GM18520 (cell line): ENCODE data around the gene ATP2A1.
"Not testable (repeated sequence)": the region's sequence is repeated elsewhere in the genome, so short reads cannot be mapped to it uniquely, and the experiment has no call there.

Experiments used
- ATAC-seq: cut with Tn5 transposase; IDR thresholded peaks from one replicate; pipeline ENCODE4 v1.9.1; 2021; ENCODE audit not compliant: unreplicated experiment

Gene ATP2A1

DNA sequence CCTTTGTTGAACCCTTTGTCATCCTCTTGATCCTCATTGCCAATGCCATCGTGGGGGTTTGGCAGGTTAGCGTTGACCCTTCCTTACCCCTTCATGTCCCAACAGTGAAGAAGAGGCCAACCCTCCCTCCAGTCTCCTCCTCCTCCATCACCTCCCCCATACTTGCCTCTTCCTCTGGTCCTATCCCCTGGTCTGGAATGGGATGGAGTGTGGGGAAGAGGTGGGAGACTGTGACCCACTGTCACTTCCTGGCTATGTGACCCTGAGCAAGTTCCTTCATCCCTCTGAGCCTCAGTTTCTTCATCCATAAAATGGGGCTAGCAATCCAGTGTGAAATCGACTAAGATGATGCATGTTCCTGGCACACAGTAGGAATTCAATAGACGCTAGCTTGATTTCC lies 2.7 kb downstream of the ATP2A1 start:
- ATAC-seq: no peak

DNA sequence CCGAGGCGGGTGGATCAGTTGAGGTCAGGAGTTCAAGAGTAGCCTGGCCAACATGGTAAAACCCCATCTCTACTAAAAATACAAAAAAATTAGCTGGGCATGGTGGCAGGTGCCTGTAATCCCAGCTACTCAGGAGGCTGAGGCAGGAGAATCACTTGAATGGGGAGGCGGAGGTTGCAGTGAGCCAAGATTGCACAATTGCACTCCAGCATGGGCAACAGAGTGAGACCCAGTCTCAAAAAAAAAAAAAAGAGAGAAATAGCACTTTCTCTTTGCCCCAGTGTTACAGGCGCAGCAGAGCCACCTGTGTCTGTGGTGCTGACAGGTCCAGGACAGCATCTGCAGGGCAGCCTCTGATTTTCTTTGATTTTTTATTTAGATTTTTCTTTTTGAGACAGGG lies 3.3 kb downstream of the ATP2A1 start:
- ATAC-seq: not testable (repeated sequence)

DNA sequence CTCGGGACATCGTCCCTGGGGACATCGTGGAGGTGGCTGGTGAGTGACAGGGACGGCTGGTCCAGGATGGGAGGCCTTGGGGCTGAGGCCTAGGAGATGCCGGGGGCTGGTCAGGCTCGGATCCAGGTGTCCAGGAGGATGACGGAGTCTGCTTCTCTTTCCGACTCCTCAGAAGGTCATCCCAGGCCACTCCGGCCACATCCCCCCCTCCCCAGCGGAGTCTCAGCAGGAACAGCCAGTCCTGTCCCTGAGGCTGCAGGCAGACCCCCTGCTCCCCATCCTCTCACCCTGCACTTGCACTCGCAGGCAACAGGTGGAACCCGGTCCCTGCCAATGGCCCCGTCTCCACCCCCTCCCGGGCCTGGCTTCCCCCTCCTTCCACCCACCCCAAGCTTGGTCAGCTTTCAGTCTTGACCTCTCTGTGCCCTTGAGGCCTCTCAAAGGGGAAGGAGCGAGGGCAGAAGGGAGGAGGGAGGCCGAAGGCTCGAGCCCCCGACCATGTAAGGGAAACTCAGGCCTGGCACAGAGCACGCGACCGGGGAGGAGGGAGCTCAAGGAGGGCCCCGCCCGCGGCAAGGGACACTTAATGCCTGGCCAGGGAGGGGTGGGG lies 4.4 kb downstream of the ATP2A1 start:
- ATAC-seq: no peak

DNA sequence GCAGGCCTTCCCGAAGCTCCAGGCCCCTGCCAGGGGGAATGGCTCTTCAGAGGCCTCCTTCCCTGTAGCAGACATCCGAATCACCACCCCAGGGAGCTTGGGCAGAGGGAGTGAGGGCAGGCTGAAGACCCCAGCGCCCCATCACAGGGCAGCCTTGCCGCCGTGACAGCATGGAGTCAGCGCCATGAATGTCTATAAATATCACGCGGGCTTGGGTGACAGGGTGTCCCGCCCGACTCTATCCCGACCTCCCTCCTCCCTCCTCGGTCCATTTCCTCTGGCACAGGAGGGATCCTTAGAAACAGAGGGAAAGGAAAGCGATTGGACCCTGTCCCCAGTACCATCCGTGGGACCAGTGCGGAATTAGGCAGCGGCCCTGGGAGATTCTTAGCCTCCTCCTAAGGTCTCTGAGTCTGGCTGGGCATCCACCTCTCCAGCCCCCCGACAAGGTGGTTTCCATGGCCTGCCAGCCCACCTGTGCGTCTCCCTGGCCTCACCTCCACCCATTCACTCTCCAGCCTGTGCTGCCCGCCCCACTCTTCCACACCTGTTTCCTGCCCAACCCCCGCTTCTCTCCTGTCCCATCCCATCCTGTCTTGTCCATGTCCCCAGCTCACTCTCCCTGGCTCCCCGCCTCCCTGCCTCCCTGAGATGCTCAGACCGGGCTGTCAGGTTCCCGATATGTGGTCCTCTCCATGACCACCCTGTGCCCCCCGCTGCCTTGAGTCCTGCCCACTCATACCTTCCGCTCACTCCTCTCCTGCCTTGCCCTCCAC lies 5.1 kb downstream of the ATP2A1 start:
- ATAC-seq: no peak

DNA sequence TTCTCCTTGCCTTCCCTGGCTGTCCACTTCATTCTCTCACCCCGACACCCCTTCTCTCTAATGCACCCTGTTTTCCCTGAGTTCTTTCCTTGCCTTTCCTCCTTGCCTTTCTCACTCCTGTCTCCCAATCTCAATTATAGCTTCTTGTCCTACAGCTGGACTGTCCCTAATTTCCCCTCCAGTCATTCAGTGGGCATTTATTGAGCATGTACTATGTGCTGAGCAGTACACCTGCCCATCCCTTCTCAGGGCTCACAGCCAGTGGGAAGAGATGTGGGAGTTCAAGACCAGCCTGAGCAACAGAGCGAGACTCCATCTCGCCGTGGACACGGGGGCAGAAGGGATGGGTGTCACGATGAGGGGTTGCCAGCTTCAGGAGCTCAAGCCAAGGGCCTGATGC lies 5.8 kb downstream of the ATP2A1 start:
- no peak for ATAC-seq

DNA sequence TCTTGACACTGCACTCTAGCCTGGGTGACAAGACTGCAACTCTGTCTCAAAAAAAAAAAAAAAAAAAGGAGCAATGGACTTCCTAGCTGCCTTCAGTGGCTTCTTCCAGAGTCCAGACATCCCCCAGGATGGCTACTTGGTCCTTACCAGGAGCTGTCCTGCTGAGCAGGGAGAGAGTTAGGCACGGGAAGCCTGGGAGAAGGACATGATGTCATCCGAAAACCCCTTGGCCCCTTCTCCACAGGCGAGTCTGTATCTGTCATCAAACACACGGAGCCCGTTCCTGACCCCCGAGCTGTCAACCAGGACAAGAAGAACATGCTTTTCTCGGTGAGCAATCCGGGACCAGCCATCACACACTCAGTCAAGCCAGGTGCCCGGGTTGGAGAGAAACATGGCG lies 8.7 kb downstream of the ATP2A1 start:
- no peak for ATAC-seq

DNA sequence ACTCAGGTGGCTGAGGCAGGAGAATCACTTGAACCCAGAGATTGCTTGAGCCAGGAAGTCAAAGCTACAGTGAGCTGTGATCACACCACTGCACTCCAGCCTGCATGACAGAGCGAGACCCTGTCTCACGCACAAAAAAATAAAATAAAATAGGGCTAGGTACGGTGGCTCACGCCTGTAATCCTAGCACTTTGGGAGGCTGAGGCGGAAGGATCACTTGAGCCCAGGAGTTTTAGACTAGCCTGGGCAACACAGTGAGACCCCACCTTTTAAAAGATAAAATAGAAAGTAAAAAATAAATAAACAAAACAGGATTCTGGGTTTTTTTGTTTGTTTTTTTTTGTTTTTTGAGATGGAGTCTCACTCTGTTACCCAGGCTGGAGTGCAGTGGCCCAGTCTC lies 12.1 kb downstream of the ATP2A1 start:
- not testable (repeated sequence) for ATAC-seq

DNA sequence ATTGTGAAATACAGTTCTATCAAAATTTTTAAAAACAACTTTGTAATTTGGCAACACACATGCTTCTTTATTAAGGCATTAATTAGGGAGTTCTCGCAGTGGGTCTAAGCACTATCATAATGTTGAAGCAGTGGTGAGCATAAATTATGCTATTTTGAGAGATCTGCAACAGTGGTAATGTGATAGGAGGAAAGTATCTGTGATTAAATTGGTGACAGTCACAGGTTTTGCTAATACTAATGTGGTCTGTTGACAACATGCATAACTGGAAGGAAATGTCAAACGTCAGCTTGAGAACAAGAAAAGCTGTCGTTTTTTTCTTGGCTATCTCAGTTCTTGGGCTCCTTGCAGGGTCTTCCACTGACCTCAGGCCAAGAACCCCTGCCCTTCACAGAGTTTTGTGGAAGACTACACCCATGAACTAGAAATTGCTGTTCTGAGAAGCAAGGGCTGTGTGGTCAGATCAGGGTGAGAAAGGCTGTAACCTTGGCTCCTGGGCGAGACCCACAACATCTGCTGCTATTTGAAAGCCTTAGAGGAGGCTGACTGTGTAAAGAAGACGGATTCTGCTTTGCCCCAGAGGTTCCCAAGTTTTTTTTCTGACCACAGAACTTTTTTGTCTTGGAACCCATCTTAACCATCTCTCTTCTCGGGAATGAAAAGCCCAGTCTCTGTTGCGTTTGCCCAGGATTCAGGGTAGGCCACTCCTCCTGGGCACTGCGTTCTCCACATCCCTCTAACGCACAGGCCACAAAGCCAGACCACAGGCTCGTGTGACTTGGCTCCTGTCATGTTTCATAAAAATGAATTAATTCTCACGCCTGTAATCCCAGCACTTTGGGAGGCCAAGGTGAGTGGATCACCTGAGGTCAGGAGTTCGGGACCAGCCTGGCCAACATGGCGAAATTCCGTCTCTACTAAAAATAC lies 13.9 kb downstream of the ATP2A1 start:
- no peak for ATAC-seq

DNA sequence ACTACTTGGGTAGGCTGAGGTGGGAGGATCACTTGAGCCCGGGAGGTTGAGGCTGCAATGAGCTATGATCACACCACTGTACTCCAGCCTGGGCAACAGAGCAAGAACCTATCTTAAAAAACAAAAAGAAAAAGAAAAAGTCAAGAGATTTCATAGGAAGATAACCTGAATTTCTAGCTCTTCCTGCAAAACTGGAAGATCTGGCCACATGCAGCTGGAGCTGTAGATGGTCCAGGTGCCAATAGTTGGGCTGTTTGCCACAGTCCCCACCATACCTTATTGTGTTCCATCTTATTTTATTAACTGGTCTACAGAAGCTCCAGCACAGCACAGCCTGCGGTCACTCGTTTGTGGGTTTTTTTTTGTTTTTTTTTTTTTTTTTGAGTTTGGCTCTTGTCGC lies 15.0 kb downstream of the ATP2A1 start:
- ATAC-seq: no peak

DNA sequence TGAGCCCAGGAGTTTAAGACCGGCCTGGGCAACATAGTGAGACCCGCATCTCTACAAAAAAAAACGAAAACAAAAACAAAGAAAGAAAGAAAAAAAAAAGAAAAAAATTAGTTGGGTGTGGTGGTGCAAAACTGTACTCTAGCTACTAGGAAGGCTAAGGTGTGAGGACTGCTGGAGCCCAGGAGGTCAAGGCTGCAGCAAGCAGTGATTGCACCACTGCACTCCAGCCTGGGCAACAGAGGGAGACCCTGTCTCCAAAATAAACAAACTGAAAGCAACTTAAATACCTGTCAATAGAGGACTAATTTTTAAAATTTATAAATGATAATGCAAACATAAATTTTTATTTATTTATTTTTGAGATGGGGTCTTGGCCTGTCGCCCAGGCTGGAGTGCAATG lies 17.3 kb downstream of the ATP2A1 start:
- ATAC-seq: no peak

DNA sequence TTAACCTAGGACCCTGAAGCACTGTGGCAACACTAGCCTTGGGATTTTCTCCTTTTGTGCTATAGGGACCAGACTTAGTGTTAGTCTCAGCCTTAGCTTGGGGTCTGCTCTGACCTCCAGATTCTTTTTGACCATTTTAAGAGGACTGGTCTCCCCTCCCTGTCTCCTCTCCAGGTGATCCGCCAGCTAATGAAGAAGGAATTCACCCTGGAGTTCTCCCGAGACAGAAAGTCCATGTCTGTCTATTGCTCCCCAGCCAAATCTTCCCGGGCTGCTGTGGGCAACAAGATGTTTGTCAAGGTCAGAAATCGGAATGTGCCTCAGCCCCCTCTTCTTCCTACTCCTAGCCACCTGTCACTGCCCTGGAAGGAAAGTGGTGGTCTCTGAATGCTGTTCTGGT lies 19.5 kb downstream of the ATP2A1 start:
- ATAC-seq: no peak

DNA sequence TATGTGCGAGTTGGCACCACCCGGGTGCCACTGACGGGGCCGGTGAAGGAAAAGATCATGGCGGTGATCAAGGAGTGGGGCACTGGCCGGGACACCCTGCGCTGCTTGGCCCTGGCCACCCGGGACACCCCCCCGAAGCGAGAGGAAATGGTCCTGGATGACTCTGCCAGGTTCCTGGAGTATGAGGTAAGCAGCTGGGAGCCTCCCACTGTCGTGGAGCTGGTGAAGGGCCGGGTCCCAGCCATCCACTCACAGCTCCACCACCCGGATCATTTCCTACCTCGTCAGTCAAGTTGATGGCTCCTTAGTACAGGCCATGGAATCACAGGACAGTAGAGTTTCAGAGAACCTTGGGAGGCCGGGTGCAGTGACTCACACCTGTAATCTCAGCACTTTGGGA lies 20.0 kb downstream of the ATP2A1 start:
- ATAC-seq: no peak

DNA sequence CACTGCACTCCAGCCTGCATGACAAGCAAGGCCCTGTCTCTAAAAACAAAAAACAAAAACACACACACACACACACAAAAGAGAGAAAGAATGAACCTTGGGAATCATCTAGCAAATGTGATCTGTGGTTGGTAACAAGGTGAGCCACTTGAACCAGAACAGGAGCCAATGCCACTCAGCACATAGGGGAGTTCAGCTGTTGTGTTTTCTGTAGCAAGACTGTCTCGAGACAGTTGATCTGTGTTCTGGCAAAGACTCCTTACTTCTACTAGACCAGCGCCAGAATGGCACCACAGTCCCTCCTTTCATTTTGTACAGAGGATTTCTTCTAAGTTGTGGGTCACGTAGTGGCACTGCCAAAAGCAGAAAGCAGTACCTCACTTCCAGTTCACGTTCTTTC lies 20.7 kb downstream of the ATP2A1 start:
- ATAC-seq: no peak

DNA sequence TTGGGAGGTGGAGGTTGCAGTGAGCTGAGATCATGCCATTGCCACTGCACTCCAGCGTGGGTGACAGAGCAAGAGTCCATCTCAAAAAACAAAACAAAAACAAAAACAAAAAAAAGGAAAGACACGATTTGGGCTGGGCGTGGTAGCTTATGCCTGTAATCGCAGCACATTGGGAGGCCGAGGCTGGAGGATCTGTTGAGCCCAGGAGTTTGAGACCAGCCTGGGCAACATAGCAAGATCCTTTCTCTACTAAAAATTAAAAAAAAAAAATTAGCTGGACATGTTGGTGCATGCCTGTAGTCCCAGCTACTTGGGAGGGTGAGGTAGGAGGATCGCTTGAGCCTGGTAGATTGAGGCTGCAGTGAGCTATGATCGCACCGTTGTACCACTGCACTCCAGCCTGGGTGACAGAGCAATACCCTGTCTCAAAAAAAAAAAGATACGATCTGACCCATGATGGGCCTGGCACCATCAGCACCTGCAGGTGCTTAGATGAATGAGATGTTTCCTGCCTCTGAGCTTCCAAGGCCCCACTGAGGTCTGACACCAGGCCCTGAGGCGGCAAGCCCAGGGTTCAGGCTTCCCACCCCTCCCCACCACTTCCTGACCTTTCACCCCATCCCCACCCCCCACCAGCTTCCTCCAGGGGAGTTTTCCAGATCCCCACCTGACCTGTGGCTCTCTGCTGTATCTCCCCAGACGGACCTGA lies 21.7 kb downstream of the ATP2A1 start:
- ATAC-seq: no peak

DNA sequence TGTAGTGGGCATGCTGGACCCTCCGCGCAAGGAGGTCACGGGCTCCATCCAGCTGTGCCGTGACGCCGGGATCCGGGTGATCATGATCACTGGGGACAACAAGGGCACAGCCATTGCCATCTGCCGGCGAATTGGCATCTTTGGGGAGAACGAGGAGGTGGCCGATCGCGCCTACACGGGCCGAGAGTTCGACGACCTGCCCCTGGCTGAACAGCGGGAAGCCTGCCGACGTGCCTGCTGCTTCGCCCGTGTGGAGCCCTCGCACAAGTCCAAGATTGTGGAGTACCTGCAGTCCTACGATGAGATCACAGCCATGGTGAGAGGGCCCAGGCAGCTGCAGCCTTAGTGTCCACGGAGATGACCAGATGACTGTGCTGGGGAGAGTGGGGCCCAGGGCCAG lies 22.3 kb downstream of the ATP2A1 start:
- no peak for ATAC-seq

DNA sequence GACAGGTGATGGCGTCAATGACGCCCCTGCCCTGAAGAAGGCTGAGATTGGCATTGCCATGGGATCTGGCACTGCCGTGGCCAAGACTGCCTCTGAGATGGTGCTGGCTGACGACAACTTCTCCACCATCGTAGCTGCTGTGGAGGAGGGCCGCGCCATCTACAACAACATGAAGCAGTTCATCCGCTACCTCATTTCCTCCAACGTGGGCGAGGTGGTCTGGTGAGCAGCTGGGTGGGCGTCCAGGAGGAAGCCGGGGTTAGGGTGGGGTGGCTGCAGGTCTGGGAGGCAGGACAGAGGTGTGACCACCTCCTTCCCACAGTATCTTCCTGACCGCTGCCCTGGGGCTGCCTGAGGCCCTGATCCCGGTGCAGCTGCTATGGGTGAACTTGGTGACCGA lies 23.6 kb downstream of the ATP2A1 start:
- ATAC-seq: no peak

DNA sequence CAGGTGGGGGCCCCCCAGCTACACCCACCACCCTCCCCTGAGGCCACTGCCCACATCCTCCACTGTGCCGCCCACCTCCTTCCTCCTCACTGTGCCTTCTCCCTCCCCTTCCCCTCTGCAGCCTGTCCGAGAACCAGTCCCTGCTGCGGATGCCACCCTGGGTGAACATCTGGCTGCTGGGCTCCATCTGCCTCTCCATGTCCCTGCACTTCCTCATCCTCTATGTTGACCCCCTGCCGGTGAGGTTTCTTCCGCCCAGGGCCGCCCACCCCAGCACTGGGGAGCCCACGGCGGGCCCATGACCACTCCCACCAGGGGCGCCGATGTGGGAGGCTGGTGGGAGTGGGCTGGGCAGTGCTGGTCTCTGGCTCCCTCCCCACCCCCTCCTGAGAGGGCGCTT lies 24.6 kb downstream of the ATP2A1 start:
- ATAC-seq: no peak

DNA sequence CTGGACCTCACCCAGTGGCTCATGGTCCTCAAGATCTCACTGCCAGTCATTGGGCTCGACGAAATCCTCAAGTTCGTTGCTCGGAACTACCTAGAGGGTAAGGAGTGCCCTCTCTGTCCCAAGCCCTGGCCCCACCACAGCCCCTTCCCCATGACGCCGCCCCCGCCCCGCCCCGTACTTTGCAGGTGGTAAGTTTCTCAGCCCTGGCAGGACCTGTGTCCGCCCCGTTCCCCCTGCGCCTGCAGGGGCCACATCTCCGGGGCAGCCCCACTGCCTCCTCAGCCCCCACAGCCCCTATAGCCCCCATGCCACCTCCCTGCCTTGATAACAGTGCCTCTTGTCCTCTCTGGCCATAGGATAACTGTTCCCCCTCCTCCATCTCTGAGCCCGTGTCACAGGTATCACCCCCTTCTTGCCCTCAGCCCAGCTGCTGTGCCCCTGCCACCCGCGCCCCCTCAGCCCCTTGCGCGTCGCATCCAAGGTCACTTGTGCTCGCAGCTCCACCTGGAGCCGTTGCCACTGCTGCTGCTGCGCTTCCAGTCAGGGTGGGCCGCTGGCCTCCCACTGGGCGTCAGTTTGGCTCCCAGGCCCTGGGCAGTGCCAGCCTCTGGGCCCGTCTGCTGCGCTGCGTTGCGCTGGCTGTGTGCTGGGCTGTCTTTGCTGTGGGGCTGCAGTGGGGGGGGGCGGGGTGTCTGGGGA lies 25.2 kb downstream of the ATP2A1 start:
- ATAC-seq: no peak

DNA sequence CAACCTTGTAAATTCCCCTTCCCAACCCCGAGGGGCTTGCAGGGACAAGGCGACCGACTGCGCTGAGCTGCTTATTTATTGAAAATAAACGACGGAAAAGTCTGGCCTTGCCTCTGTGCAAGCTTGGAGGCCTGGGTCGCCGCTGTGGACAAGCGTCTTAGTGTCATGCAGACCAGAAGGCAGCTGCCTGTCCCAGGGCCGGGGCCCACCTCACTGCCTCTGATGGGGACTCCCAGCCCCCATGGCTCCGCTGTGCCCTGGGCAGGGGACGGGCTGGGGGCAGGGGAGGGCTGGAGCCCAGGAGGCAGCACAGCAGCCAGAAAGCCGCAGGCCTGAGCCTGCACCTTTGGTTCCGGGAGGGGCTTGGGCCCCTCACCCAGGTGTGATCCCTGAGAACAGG lies 26.1 kb downstream of the ATP2A1 start:
- ATAC-seq: no peak

DNA sequence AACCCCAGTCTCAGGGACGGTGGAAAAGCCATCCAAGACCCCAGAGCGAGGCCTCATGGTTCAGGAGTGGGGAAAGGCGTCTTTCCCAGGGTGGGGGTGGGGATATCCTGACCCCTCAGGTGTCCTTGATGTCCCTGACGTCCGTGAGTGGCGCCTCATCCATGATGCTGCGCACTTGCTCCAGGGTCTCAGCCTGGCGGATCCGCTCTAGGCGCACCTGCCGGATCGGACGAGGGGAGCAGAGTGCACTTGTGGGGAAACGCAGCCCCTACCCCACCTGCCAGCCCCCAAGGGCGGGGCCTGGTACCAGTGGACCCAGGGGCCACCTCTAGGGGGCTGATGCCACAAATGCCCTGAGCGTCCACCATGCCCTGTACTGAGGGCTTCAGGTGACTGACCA lies 26.5 kb downstream of the ATP2A1 start:
- no peak for ATAC-seq
